HepG2 (cell line): Measurements from ENCODE around the gene EHD1. TPM values are rescaled to one million over a fixed set of nuclear protein-coding genes. Genes with fewer than 3 reads are reported as not detected.

ENCODE experiments used
- ARNT2 ChIP-seq: sonication (generic); formaldehyde crosslinking; IDR thresholded peaks from 2 replicates; pipeline ENCODE4 v1.8.0; 2022; ENCODE audit warnings: mild to moderate bottlenecking, low read depth, missing genetic modification reagents, moderate library complexity
- CERS6 ChIP-seq: sonication (generic); formaldehyde crosslinking; IDR thresholded peaks from 2 replicates; pipeline ENCODE4 v1.5.0; 2020; ENCODE audit warnings: missing genetic modification reagents
- GABPB1 ChIP-seq: IDR thresholded peaks from 2 replicates; pipeline ENCODE4 v1.6.1; 2016; ENCODE audit warnings: mild to moderate bottlenecking, missing genetic modification reagents, moderate library complexity, missing compliant biosample characterization
- HOXA3 ChIP-seq: sonication (generic); formaldehyde crosslinking; IDR thresholded peaks from 2 replicates; pipeline ENCODE4 v1.5.0; 2020; ENCODE audit warnings: missing genetic modification reagents
- NFRKB ChIP-seq: fragments of 450-650 bp; IDR thresholded peaks from 2 replicates; pipeline ENCODE4 v1.6.1; 2017
- SKIL ChIP-seq: sonication (generic); formaldehyde crosslinking; IDR thresholded peaks from 2 replicates; pipeline ENCODE4 v1.8.0; 2022; ENCODE audit warnings: missing genetic modification reagents, mild to moderate bottlenecking, moderate library complexity, borderline replicate concordance
- SRSF9 ChIP-seq: fragments of 200-400 bp; formaldehyde crosslinking; IDR thresholded peaks from 2 replicates; pipeline ENCODE4 v1.6.1; 2018; ENCODE audit warnings: borderline replicate concordance, mild to moderate bottlenecking, low read depth, low read length; ENCODE audit not compliant: insufficient read depth, poor library complexity, severe bottlenecking
- TOE1 ChIP-seq: sonication (generic); formaldehyde crosslinking; IDR thresholded peaks from 2 replicates; pipeline ENCODE4 v1.4.0; 2020; ENCODE audit warnings: mild to moderate bottlenecking, missing genetic modification reagents
- ZFP37 ChIP-seq: sonication (generic); formaldehyde crosslinking; IDR thresholded peaks from 2 replicates; pipeline ENCODE4 v1.4.0; 2020; ENCODE audit warnings: missing genetic modification reagents, borderline replicate concordance
- ZNF264 ChIP-seq: sonication (generic); formaldehyde crosslinking; IDR thresholded peaks from 2 replicates; pipeline ENCODE4 v1.4.0; 2020; ENCODE audit warnings: missing genetic modification reagents
- ZNF326 ChIP-seq: sonication (generic); formaldehyde crosslinking; IDR thresholded peaks from 2 replicates; pipeline ENCODE4 v1.4.0; 2020; ENCODE audit warnings: missing genetic modification reagents, borderline replicate concordance
- ZNF414 ChIP-seq: sonication (generic); formaldehyde crosslinking; IDR thresholded peaks from 2 replicates; pipeline ENCODE4 v1.5.0; 2020; ENCODE audit warnings: missing genetic modification reagents
- ZNF557 ChIP-seq: sonication (generic); formaldehyde crosslinking; IDR thresholded peaks from 2 replicates; pipeline ENCODE4 v1.4.0; 2020; ENCODE audit warnings: missing genetic modification reagents
- ZNF589 ChIP-seq: sonication (generic); formaldehyde crosslinking; conservative IDR thresholded peaks from 2 replicates; pipeline ENCODE4 v1.8.0; 2022; ENCODE audit warnings: mild to moderate bottlenecking, moderate library complexity, missing genetic modification reagents
- ZNF678 ChIP-seq: sonication (generic); formaldehyde crosslinking; IDR thresholded peaks from 2 replicates; pipeline ENCODE4 v1.4.0; 2020; ENCODE audit warnings: mild to moderate bottlenecking, missing genetic modification reagents
- ZNF713 ChIP-seq: sonication (generic); formaldehyde crosslinking; IDR thresholded peaks from 2 replicates; pipeline ENCODE4 v1.4.0; 2020; ENCODE audit warnings: mild to moderate bottlenecking, missing genetic modification reagents
- ZNF749 ChIP-seq: sonication (generic); formaldehyde crosslinking; IDR thresholded peaks from 2 replicates; pipeline ENCODE4 v1.8.0; 2022; ENCODE audit warnings: mild to moderate bottlenecking, missing genetic modification reagents, moderate library complexity, borderline replicate concordance
- ZNF768 ChIP-seq: sonication (generic); formaldehyde crosslinking; IDR thresholded peaks from 2 replicates; pipeline ENCODE4 v1.4.0; 2020; ENCODE audit warnings: missing genetic modification reagents
- ZSCAN12 ChIP-seq: sonication (generic); formaldehyde crosslinking; IDR thresholded peaks from 2 replicates; pipeline ENCODE4 v1.9.0; 2021; ENCODE audit warnings: mild to moderate bottlenecking, missing genetic modification reagents
- polyA plus RNA-seq, 8 experiments: library from polyadenylated mRNA; depleted of rRNA in 3 of 8; stranded (reverse) in 7 of 8; unstranded in 1 of 8; fragments of >200 nt; fragmentation: Illumina TruSeq in 4 of 8; extraction: Trizol in 4 of 8; gene quantifications; 2 replicates each; pipeline versions ENCODE4 v1.2.1 to v1.2.3, GENCODE V29; 2011 to 2016; ENCODE audit warnings: low read depth in 4 of 8, missing spikeins in 1 of 8, mixed read lengths in 1 of 8; ENCODE audit not compliant: insufficient read depth in 1 of 8
- total RNA-seq, 5 experiments: library from RNA; depleted of rRNA; stranded (reverse); fragments of >200 nt; fragmentation: Illumina TruSeq; extraction: Trizol; gene quantifications; 2 replicates each; pipeline ENCODE4 v1.2.3, GENCODE V29; 2016; ENCODE audit warnings: low read depth in 1 of 5
- TF ChIP-seq, protein P1 (sequence below): IDR thresholded peaks from 2 replicates; pipeline ENCODE4 v1.6.1; 2016; ENCODE audit warnings: missing genetic modification reagents, missing compliant biosample characterization
- TF ChIP-seq, protein P2 (sequence below): sonication (generic); formaldehyde crosslinking; IDR thresholded peaks from 2 replicates; pipeline ENCODE4 v1.4.0; 2020; ENCODE audit warnings: missing genetic modification reagents, borderline replicate concordance
- TF ChIP-seq, protein P3 (sequence below): sonication (generic); formaldehyde crosslinking; IDR thresholded peaks from 2 replicates; pipeline ENCODE4 v1.8.0; 2022; ENCODE audit warnings: mild to moderate bottlenecking, missing genetic modification reagents, borderline replicate concordance

The EHD1 gene
- total and polyA plus RNA-seq, 2 of the 13 experiments (the other 11 are each of a cell fraction or from before 2014, with no cell fraction given): 23.6 to 26.6 TPM

DNA sequence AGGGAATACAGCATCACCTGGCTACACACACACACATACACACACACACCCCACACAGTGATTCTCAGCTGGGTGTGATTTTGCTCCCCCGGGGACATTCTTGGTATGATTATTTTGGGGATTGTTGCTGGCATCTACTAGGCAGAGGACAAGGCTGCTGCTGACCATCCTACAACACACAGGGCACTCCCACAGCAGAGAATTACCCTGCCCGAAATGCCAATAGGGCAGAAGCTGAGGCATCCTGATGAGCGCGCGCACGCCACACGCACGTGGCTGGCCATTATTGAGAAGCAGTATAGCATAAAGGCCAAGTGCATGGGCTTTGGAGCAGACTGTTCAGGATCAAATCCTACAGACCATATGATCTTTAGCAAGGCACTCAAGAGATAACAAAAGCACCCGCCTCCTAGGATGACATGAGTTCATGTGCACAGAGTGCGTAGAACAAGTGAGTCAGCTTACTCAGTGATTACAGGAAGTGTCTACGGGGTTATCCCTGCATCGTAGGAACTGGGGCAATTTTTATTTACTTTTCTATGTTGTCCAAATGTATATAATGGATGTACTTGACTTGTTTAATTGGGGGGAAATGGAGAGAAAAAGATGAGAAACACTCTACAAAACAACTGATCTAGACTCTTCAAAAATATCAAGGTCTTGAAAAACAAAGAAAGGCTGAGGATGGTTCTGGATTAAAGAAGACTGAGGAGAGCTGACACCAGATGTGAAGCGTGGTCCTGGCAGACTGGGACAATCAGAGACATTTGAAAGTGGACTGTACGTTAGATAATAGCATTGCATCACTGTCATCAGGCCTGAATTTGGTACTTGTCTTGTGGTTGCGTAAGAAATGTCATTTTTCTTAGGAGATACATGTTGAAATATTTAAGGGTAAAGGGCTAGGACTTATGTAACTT, 7.2 kb upstream of the EHD1 start (continued):
- TF ChIP-seq SKIL (CRISPR knock-in tag) (peak; percentile 75; the same call in 1 of the 2 replicates), ZNF589 (no peak), CERS6 (CRISPR knock-in tag) (no peak), ZFP37 (no peak), ZNF326 (CRISPR knock-in tag) (no peak), ZNF557 (CRISPR knock-in tag) (no peak), ZNF264 (no peak), ZSCAN12 (CRISPR knock-in tag) (no peak), HOXA3 (CRISPR knock-in tag) (no peak; the same call in 1 of the 2 replicates), ARNT2 (CRISPR knock-in tag) (no peak), ZNF414 (CRISPR knock-in tag) (no peak), ZNF768 (CRISPR knock-in tag) (no peak), GABPB1 (CRISPR knock-in tag) (no peak), ZNF749 (CRISPR knock-in tag) (no peak), NFRKB (no peak), SRSF9 (no peak), ZNF678 (no peak), ZNF713 (CRISPR knock-in tag) (no peak), TOE1 (CRISPR knock-in tag) (no peak)
- TF ChIP-seq, protein P1, sequence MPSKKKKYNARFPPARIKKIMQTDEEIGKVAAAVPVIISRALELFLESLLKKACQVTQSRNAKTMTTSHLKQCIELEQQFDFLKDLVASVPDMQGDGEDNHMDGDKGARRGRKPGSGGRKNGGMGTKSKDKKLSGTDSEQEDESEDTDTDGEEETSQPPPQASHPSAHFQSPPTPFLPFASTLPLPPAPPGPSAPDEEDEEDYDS (CRISPR knock-in tag): 0 out of 2 replicates have a peak, but pooled peaks have one; percentile 17
- TF ChIP-seq, protein P2, sequence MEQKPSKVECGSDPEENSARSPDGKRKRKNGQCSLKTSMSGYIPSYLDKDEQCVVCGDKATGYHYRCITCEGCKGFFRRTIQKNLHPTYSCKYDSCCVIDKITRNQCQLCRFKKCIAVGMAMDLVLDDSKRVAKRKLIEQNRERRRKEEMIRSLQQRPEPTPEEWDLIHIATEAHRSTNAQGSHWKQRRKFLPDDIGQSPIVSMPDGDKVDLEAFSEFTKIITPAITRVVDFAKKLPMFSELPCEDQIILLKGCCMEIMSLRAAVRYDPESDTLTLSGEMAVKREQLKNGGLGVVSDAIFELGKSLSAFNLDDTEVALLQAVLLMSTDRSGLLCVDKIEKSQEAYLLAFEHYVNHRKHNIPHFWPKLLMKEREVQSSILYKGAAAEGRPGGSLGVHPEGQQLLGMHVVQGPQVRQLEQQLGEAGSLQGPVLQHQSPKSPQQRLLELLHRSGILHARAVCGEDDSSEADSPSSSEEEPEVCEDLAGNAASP (CRISPR knock-in tag): peak; percentile 65; the same call in 1 of the 2 replicates
- TF ChIP-seq, protein P3, sequence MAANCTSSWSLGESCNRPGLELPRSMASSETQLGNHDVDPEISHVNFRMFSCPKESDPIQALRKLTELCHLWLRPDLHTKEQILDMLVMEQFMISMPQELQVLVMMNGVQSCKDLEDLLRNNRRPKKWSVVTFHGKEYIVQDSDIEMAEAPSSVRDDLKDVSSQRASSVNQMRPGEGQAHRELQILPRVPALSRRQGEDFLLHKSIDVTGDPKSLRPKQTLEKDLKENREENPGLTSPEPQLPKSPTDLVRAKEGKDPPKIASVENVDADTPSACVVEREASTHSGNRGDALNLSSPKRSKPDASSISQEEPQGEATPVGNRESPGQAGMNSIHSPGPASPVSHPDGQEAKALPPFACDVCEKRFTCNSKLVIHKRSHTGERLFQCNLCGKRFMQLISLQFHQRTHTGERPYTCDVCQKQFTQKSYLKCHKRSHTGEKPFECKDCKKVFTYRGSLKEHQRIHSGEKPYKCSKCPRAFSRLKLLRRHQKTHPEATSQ: no peak
